Right forelimb (tissue), 1 donor: ENCODE data around the gene CIDEB.

Source experiments
- DNase-seq: peaks from one replicate; pipeline ENCODE4 v3.0.0-alpha.2; 2018

CIDEB gene

GRCh38 chr14:24312736-24313507, 5.1 kb upstream of the CIDEB start:
- no peak for DNase-seq

GRCh38 chr14:24311837-24312615, 4.2 kb upstream of the CIDEB start:
- DNase-seq: no peak

DNA sequence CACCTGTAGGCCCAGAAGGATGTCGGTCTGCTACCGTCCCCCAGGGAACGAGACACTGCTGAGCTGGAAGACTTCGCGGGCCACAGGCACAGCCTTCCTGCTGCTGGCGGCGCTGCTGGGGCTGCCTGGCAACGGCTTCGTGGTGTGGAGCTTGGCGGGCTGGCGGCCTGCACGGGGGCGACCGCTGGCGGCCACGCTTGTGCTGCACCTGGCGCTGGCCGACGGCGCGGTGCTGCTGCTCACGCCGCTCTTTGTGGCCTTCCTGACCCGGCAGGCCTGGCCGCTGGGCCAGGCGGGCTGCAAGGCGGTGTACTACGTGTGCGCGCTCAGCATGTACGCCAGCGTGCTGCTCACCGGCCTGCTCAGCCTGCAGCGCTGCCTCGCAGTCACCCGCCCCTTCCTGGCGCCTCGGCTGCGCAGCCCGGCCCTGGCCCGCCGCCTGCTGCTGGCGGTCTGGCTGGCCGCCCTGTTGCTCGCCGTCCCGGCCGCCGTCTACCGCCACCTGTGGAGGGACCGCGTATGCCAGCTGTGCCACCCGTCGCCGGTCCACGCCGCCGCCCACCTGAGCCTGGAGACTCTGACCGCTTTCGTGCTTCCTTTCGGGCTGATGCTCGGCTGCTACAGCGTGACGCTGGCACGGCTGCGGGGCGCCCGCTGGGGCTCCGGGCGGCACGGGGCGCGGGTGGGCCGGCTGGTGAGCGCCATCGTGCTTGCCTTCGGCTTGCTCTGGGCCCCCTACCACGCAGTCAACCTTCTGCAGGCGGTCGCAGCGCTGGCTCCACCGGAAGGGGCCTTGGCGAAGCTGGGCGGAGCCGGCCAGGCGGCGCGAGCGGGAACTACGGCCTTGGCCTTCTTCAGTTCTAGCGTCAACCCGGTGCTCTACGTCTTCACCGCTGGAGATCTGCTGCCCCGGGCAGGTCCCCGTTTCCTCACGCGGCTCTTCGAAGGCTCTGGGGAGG, 3.1 kb upstream of the CIDEB start, which contains the start of gene LTB4R:
TSS of gene LTB4R (plus strand) at position 857 of the 959 bp plus-strand sequence. CDS start 4,150 bp downstream, outside the sequence.
- DNase-seq: peak; percentile 83

- DNase-seq: no peak
Observed at GRCh38 chr14:24310265-24310645, 2.5 kb upstream of the CIDEB start.

GRCh38 chr14:24309538-24310264, 1.9 kb upstream of the CIDEB start, which contains the start of gene LTB4R2:
Gene LTB4R2, plus strand, starts transcription at chr14:24310140. Its CDS starts 525 bp downstream, at chr14:24310665.
- DNase-seq: no peak

DNA sequence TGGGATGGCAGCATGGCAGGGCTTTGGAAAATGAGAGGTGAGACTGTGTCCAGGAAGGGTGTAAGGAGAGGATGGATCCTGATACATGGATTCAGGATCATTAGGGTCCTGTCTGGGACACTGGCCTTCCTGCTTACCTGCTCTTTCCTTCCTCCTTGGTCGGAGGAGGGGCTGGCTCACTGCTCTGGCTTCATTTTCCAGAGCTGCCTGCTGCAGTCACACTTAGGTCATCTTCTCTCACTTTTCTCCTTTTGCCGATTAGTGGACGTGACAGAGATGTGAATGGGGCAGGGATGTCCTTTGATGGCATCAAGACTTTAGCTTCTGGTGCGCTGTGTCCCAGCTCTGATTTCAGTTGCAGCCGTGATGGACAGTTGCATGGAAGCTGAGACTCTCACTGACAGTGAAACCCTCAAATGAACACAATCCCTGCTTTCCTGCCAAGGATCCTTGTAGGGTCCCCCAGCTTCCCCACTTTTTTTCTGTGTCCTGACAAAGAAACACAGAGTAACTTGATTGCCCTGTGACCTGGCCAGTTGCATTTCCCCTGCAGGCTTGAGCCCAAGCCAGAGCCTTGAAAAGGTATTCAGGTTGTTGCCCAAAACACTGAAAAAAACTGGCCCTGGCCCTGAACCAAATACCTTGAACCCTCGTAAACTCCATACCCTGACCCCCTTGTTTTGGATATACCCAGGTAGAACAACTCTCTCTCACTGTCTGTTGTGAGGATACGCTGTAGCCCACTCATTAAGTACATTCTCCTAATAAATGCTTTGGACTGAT, 756 bp upstream of the CIDEB start:
- DNase-seq: no peak

GRCh38 chr14:24307156-24307574, 612 bp downstream of the CIDEB start:
- no peak for DNase-seq

- DNase-seq: no peak
Observed at GRCh38 chr14:24304019-24304387, 3.8 kb downstream of the CIDEB start.

- no peak for DNase-seq
Observed at GRCh38 chr14:24300326-24300980, 7.3 kb downstream of the CIDEB start.

- DNase-seq: peak; percentile 96
Observed at GRCh38 chr14:24299255-24300191, 8.3 kb downstream of the CIDEB start, which contains the start of the genes DHRS1 and NOP9. Gene DHRS1, minus strand, starts transcription at chr14:24299780. Its CDS starts 674 bp downstream, at chr14:24299106. Gene NOP9, plus strand, starts transcription at chr14:24299850. Its CDS starts 105 bp downstream, at chr14:24299955.

DNA sequence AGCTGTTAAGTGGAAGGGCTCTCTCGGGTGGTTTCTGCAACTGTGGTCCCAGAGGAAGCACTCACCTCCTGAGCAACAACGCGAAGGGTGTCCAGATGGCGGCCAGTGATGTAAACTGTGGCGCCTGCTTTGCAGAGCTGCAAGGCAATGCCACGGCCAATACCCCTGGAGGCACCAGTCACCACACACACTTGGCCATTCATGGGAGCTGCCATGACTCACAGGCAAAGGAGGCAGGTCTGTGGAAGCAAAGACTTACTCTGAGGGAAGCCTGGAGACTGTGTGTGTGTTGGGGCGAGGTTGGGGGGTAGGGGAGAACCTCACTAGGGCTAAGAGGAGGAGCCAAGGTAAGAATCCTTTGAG, 8.9 kb downstream of the CIDEB start:
- no peak for DNase-seq

DNA sequence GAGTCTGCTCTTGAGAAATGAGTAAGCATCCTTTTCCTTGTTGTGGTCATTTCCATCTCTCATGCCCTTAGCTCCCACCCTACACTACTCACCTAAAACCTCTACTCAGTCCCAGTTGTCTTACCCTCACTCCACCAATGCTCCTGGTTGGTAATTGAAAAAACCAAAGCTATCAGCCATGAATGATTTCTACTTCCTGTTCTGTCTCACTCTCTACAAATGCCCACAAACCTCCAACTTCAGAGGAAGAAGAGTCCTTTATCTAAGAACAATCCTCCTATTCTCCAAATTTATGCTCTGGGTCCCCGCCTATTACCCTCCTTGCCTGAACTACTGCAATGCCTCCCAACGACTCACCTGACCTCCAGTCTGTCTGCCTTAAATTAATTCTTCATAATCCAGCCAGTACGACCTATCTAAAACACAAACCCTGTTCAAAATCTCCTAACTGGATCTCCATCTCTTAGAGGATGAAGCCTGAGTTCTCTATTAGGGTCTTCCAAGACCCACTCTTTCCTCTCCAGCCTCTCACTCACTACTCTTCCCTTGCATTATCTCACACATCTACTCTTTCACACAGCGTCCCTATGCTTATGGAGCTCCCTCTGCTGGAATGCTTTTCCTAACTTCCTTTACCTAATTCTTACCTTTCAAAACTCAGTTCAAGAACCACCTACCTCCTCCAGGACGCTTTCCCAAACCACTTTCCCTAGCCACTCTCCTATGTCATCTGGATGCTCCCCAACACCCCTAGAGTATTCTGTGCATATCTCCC, 10.4 kb downstream of the CIDEB start:
- no peak for DNase-seq

GRCh38 chr14:24296341-24297157, 11.2 kb downstream of the CIDEB start:
- peak; percentile 74 for DNase-seq

- no peak for DNase-seq
Observed at GRCh38 chr14:24293525-24293924, 14.3 kb downstream of the CIDEB start.

DNA sequence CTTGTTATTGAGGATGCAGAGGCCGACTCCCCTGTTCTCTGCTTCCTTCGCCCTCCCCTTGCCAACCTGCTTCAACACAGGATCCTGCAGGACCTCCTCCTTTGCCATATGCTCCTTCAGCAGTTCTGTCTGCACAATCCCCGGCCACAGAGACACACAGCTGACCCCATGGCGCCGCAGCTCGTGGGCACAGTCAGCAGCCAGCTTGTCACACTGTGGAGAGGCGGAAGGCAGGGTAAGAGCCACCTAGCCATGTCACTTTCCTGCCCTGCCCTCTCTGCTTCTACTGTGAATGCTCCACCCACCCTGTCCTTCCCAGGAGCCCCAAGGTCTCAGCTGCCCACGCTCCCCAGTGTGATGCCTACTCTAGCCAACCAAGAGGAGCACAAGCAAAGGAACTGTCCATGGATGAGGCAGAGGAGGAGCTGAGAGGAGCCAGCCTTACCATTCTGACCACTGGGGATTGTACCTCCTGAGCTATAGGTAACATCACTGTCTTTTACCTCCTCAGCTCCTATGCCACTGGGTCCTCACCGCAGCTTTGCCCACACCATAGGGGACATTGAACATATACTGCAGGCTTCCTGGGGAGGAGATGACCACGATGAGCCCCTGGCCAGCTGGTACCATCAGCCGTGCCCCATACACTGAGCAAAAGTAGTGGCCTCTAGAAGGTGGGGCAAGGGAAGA, 15.5 kb downstream of the CIDEB start:
- no peak for DNase-seq

GRCh38 chr14:24291446-24292117, 16.2 kb downstream of the CIDEB start:
- no peak for DNase-seq
